AG10803 (cell line): ENCODE data around the gene PRSS21.

Source experiments
- DNase-seq: peaks from one replicate; pipeline ENCODE4 v3.0.0; 2010; ENCODE audit warnings: low read depth
- H3K4me3 ChIP-seq: 2 replicates; pipeline ENCODE4 v1.5.1; 2011; ENCODE audit warnings: mild to moderate bottlenecking, low read length, control low read depth
- CTCF ChIP-seq: conservative IDR thresholded peaks from 2 replicates; pipeline ENCODE4 v1.5.1; 2011; ENCODE audit warnings: mild to moderate bottlenecking, low read length, control low read depth, inconsistent platforms

Gene PRSS21

GRCh38 chr16:2799859-2800226, 17.2 kb upstream of the PRSS21 start:
- TF ChIP-seq CTCF, result no peak
- peak; percentile 35 for DNase-seq

GRCh38 chr16:2803545-2804195, 13.4 kb upstream of the PRSS21 start:
- no peak for TF ChIP-seq CTCF
- no peak overlapping the region for H3K4me3 ChIP-seq
- no peak for DNase-seq

More at GRCh38 chr16:2799859-2800226, 17.2 kb upstream of the PRSS21 start:
- H3K4me3 ChIP-seq, result no peak overlapping the region

GRCh38 chr16:2804728-2805127, 12.3 kb upstream of the PRSS21 start:
- TF ChIP-seq CTCF, result no peak
- H3K4me3 ChIP-seq, result no peak overlapping the region
- DNase-seq, result no peak

GRCh38 chr16:2806286-2806685, 10.8 kb upstream of the PRSS21 start:
- H3K4me3 ChIP-seq, result no peak overlapping the region
- DNase-seq, result no peak
- no peak for TF ChIP-seq CTCF

- TF ChIP-seq CTCF, result no peak
- H3K4me3 ChIP-seq, result no peak overlapping the region
- DNase-seq, result no peak
Measured at GRCh38 chr16:2808181-2808580, 8.9 kb upstream of the PRSS21 start.

- no peak for DNase-seq
- no peak for TF ChIP-seq CTCF
- H3K4me3 ChIP-seq, result no peak overlapping the region
Measured at GRCh38 chr16:2809149-2809760, 7.8 kb upstream of the PRSS21 start.

GRCh38 chr16:2810651-2811050, 6.4 kb upstream of the PRSS21 start:
- no peak for TF ChIP-seq CTCF
- no peak for DNase-seq
- no peak overlapping the region for H3K4me3 ChIP-seq
